Measurements from ENCODE around the gene ZFAND3.

The ZFAND3 gene

DNA sequence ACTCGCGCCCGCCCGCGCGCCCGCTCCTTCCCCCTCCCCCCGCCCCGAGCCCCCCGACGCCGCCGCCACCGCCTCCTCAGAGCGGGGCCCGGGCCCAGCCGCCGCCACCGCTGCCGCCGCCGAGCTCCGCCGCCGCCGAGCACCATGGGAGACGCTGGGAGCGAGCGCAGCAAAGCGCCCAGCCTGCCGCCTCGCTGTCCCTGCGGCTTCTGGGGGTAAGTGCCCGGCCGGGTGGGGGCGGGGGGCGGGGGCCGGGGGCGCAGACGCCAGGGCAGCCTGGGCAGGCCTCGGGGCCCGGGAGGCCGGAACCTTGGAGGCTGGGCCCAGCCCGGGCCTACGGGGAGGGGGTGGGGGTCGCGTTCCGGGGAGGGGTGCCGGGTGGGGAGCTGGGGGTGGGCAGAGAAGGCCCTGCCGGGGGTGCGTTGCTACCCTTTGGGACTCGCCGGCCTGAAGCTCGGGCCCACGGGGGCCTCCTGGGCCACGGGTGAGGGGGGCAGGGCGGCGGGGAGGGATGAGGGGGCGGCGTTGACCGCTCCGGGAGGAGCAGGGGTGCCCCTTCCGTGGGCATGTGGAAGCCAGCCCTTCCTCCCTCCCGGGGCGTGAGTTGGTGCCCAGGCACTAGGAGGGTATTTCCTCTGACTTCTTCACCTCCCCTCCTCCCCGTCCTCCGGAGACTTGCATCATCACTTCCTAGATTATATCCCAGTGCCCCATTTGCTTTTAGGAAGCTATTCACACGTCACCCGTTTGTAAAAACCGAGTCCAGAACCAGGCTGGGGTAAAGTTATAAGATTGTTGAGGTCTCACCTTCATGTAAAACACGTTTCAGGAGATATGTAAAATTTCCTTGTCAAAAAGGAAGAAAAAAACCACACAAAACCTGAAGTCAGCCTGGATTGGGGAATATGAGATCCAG, 533 bp downstream of the ZFAND3 start:
- no CpG with 5 or more reads among the region's 71 CpGs for WGBS (ENCODE audit: extremely low coverage, insufficient coverage, low lambda C conversion rate)
- peak; percentile 79 for DNase-seq
- no peak overlapping the region for H2AK5ac ChIP-seq (ENCODE audit: low read length)

DNA sequence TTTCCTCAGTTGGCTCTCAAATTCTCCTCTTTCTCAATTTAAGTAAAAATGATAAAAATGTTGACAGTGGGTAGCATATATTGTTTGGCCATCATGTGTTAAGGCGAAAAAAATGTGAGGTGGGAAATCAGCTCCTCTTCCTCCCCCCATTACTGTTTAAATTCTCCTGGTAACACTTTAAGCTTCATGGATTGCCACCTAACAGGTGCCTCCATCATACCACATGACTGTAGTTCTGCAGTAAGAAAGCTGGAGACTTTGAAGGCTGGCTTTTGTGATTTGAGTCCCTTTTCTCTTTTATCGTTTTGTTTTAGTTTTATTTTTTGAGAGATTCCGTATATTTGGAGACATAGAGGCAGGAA, 1.2 kb downstream of the ZFAND3 start:
- Histone ChIP-seq H2BK5ac (ENCODE audit: low read length) (no peak overlapping the region), H3K4me3 (ENCODE audit: low read length) (peak overlapping the region; percentile 71), H2BK15ac (replicated peaks; ENCODE audit: low read depth) (no peak overlapping the region), H3K79me1 (ENCODE audit: low read length) (peaks cover 6% of the 10 kb centered on the region), H3K4me2 (ENCODE audit: low read length) (peak overlapping the region; percentile 59), H2AK5ac (ENCODE audit: low read length) (no peak overlapping the region), H2BK120ac (ENCODE audit: low read depth, low read length) (no peak overlapping the region), H4K5ac (ENCODE audit: low read length) (no peak overlapping the region), H3K18ac (ENCODE audit: low read length) (peak overlapping the region; percentile 99), H3K27me3 (ENCODE audit: insufficient read depth, low read length, poor library complexity) (no peaks in the 10 kb centered on the region), H3K9ac (ENCODE audit: low read length) (peak overlapping the region; percentile 73), H3K79me2 (ENCODE audit: control insufficient read depth, insufficient read depth, low read length) (peaks cover 38% of the 10 kb centered on the region), H3K4ac (ENCODE audit: low read depth, low read length) (no peak overlapping the region), H4K8ac (ENCODE audit: low read depth, low read length) (no peak overlapping the region), H3K4me1 (ENCODE audit: control insufficient read depth, low read depth, low read length) (peaks cover 6% of the 10 kb centered on the region), H3K23ac (ENCODE audit: low read length) (no peak overlapping the region), H3K27ac (ENCODE audit: low read depth, low read length) (peak overlapping the region; percentile 27), H3K36me3 (ENCODE audit: control insufficient read depth, insufficient read depth, low read length) (no peaks in the 10 kb centered on the region), H3K56ac (ENCODE audit: low read length) (peak overlapping the region; percentile 82)
- DNase-seq = peak; percentile 16
- no CpG with 5 or more reads among the region's 3 CpGs for WGBS (ENCODE audit: extremely low coverage, insufficient coverage, low lambda C conversion rate)

More for the DNA sequence above, 533 bp downstream of the ZFAND3 start:
- Histone ChIP-seq H2BK15ac (replicated peaks; ENCODE audit: low read depth) (peak overlapping the region; percentile 93), H3K18ac (ENCODE audit: low read length) (peak overlapping the region; percentile 99), H3K4me2 (ENCODE audit: low read length) (peak overlapping the region; percentile 59), H4K5ac (ENCODE audit: low read length) (no peak overlapping the region), H3K4me1 (ENCODE audit: control insufficient read depth, low read depth, low read length) (peaks cover 6% of the 10 kb centered on the region), H4K8ac (ENCODE audit: low read depth, low read length) (peak overlapping the region; percentile 82), H3K56ac (ENCODE audit: low read length) (peak overlapping the region; percentile 82), H3K23ac (ENCODE audit: low read length) (no peak overlapping the region), H3K27me3 (ENCODE audit: insufficient read depth, low read length, poor library complexity) (no peaks in the 10 kb centered on the region), H3K4me3 (ENCODE audit: low read length) (peak overlapping the region; percentile 71), H3K79me2 (ENCODE audit: control insufficient read depth, insufficient read depth, low read length) (peaks cover 38% of the 10 kb centered on the region), H3K36me3 (ENCODE audit: control insufficient read depth, insufficient read depth, low read length) (no peaks in the 10 kb centered on the region), H3K9ac (ENCODE audit: low read length) (peak overlapping the region; percentile 73), H2BK120ac (ENCODE audit: low read depth, low read length) (peak overlapping the region; percentile 99), H2BK5ac (ENCODE audit: low read length) (no peak overlapping the region), H3K4ac (ENCODE audit: low read depth, low read length) (peak overlapping the region; percentile 100), H3K79me1 (ENCODE audit: low read length) (peaks cover 6% of the 10 kb centered on the region), H3K27ac (ENCODE audit: low read depth, low read length) (peak overlapping the region; percentile 84)

DNA sequence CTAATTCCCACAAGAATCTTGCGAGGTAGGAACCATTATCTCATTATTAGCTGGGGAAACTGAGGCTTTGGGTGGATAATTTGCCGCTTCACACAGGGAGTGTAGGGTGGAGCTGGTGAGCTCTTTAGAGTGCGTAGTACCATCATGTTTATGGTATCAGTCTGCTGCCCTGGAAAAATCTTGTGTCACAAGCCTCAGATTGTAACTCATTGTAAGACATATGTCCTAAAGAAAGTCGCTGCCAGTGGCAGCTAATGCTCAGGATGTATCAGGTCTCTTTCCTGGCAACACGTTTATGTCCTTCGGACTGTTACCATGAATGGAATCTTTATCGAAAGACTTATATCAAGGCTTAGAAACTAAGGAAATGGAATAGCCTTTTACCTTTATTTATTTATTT, 1.9 kb downstream of the ZFAND3 start:
- no peak overlapping the region for H3K27ac ChIP-seq (ENCODE audit: low read depth, low read length)

DNA sequence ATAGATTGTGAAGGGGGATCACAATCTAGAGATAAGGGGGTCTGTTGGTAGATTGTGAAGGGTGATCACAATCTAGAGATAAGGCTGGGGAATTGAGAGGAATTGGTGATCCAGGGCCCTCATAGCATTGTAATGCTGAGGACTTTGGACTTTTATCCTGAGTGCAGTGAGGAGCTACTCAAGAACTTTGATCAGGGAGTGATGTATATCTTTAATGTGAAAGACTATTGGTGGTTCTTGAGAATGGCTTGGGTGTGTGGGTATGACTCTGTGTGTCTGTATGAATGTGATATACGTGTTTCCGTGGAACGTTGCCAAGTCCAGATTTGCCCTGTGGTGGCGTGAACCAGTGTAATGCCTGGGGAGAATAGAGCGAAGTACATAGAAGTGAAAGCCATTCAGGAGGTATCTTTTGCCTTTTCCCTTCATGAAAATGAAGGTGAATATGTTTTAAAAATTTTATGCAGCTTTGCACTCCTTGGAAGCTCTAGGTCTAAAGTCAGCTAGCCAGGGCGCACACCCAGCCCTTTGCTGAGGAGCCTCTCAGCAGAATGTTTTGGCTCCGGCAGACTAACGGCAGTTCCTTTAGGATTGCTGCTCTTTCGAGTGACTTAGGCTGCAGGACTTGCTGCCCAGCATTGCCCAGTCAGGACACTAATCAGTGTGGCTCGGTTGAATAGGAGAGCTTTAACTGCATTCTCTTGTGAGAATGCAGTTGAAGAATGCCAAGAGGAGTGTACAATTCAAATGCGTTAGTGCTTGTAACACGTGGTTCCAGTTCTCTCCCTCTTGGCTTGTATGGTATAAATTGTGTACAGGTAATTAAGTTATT, 3.5 kb downstream of the ZFAND3 start:
- Histone ChIP-seq H2AK5ac (ENCODE audit: low read length) (no peak overlapping the region), H3K18ac (ENCODE audit: low read length) (no peak overlapping the region), H4K8ac (ENCODE audit: low read depth, low read length) (no peak overlapping the region), H3K36me3 (ENCODE audit: control insufficient read depth, insufficient read depth, low read length) (no peaks in the 10 kb centered on the region), H3K56ac (ENCODE audit: low read length) (no peak overlapping the region), H3K4me1 (ENCODE audit: control insufficient read depth, low read depth, low read length) (peaks cover 6% of the 10 kb centered on the region), H2BK5ac (ENCODE audit: low read length) (no peak overlapping the region), H3K79me1 (ENCODE audit: low read length) (peaks cover 10% of the 10 kb centered on the region), H3K9ac (ENCODE audit: low read length) (peak overlapping the region; percentile 3), H3K23ac (ENCODE audit: low read length) (no peak overlapping the region), H4K5ac (ENCODE audit: low read length) (no peak overlapping the region), H2BK15ac (replicated peaks; ENCODE audit: low read depth) (no peak overlapping the region), H2BK120ac (ENCODE audit: low read depth, low read length) (no peak overlapping the region), H3K4me3 (ENCODE audit: low read length) (no peak overlapping the region), H3K79me2 (ENCODE audit: control insufficient read depth, insufficient read depth, low read length) (peaks cover 59% of the 10 kb centered on the region), H3K27me3 (ENCODE audit: insufficient read depth, low read length, poor library complexity) (no peaks in the 10 kb centered on the region), H3K4ac (ENCODE audit: low read depth, low read length) (no peak overlapping the region), H3K4me2 (ENCODE audit: low read length) (no peak overlapping the region), H3K27ac (ENCODE audit: low read depth, low read length) (no peak overlapping the region)
- no CpG with 5 or more reads among the region's 12 CpGs for WGBS (ENCODE audit: extremely low coverage, insufficient coverage, low lambda C conversion rate)
- DNase-seq = peak; percentile 68

More for the DNA sequence above, 1.9 kb downstream of the ZFAND3 start:
- Histone ChIP-seq H4K5ac (ENCODE audit: low read length) (no peak overlapping the region), H3K4ac (ENCODE audit: low read depth, low read length) (no peak overlapping the region), H3K4me2 (ENCODE audit: low read length) (no peak overlapping the region), H3K4me3 (ENCODE audit: low read length) (no peak overlapping the region), H3K18ac (ENCODE audit: low read length) (no peak overlapping the region), H3K9ac (ENCODE audit: low read length) (peak overlapping the region; percentile 11), H3K27me3 (ENCODE audit: insufficient read depth, low read length, poor library complexity) (no peaks in the 10 kb centered on the region), H2BK120ac (ENCODE audit: low read depth, low read length) (peak overlapping the region; percentile 10), H3K56ac (ENCODE audit: low read length) (no peak overlapping the region), H2BK15ac (replicated peaks; ENCODE audit: low read depth) (no peak overlapping the region), H2BK5ac (ENCODE audit: low read length) (no peak overlapping the region), H3K23ac (ENCODE audit: low read length) (no peak overlapping the region), H3K36me3 (ENCODE audit: control insufficient read depth, insufficient read depth, low read length) (no peaks in the 10 kb centered on the region), H3K4me1 (ENCODE audit: control insufficient read depth, low read depth, low read length) (peaks cover 6% of the 10 kb centered on the region), H3K79me1 (ENCODE audit: low read length) (peaks cover 6% of the 10 kb centered on the region), H4K8ac (ENCODE audit: low read depth, low read length) (no peak overlapping the region), H3K79me2 (ENCODE audit: control insufficient read depth, insufficient read depth, low read length) (peaks cover 45% of the 10 kb centered on the region), H2AK5ac (ENCODE audit: low read length) (no peak overlapping the region)
- no peak for DNase-seq
- WGBS (ENCODE audit: extremely low coverage, insufficient coverage, low lambda C conversion rate) = no CpG with 5 or more reads among the region's 7 CpGs

DNA sequence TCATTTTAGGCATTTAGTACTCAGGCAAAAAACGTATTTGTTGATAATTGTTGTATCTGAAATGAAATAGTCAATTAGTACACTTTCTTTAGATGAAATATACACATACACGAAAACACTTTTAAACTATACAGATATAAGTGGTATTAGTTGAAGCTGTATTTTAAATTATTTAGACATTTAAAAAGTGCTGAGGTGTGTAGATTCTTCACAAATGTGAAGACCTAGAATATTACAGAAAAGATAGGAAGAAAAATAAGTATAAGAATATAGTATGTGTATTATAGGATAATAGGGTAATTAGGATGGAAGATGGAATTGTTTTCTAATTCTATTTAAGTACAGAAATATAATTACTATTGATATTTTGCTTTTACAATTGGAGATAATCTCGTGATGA, 4.6 kb downstream of the ZFAND3 start:
- Histone ChIP-seq H3K4me1 (ENCODE audit: control insufficient read depth, low read depth, low read length) (peaks cover 6% of the 10 kb centered on the region), H3K27ac (ENCODE audit: low read depth, low read length) (no peak overlapping the region), H3K4me2 (ENCODE audit: low read length) (no peak overlapping the region), H4K5ac (ENCODE audit: low read length) (no peak overlapping the region), H3K27me3 (ENCODE audit: insufficient read depth, low read length, poor library complexity) (no peaks in the 10 kb centered on the region), H3K79me1 (ENCODE audit: low read length) (peaks cover 10% of the 10 kb centered on the region), H2BK15ac (replicated peaks; ENCODE audit: low read depth) (no peak overlapping the region), H3K4ac (ENCODE audit: low read depth, low read length) (no peak overlapping the region), H2AK5ac (ENCODE audit: low read length) (no peak overlapping the region), H4K8ac (ENCODE audit: low read depth, low read length) (no peak overlapping the region), H3K36me3 (ENCODE audit: control insufficient read depth, insufficient read depth, low read length) (no peaks in the 10 kb centered on the region), H3K9ac (ENCODE audit: low read length) (no peak overlapping the region), H2BK5ac (ENCODE audit: low read length) (no peak overlapping the region), H3K4me3 (ENCODE audit: low read length) (no peak overlapping the region), H3K23ac (ENCODE audit: low read length) (no peak overlapping the region), H3K56ac (ENCODE audit: low read length) (no peak overlapping the region), H2BK120ac (ENCODE audit: low read depth, low read length) (no peak overlapping the region), H3K18ac (ENCODE audit: low read length) (no peak overlapping the region), H3K79me2 (ENCODE audit: control insufficient read depth, insufficient read depth, low read length) (peaks cover 63% of the 10 kb centered on the region)
- DNase-seq = no peak
- WGBS (ENCODE audit: extremely low coverage, insufficient coverage, low lambda C conversion rate) = no CpG with 5 or more reads among the region's 3 CpGs

All from mesendoderm (in vitro differentiated cells).